GM12878 (cell line): Measurements from ENCODE around the gene ELAVL2. TPM values are rescaled to one million over a fixed set of nuclear protein-coding genes. Genes with fewer than 3 reads are reported as not detected.

Experiments
- ATAC-seq: fragments of 200-7000 bp; cut with Tn5 transposase; 3 replicates; pipeline ENCODE4 v1.9.1; 2020; ENCODE audit warnings: mild to moderate bottlenecking, moderate library complexity
- BruUV-seq: library from RNA; stranded (reverse); fragments of 400-500 nt; replicated peaks from 2 replicates; lab custom pipeline; 2021; lab: Mats Ljungman, UMichigan
- CTCF ChIA-PET: fragments of 300-600 bp; sonication (Branson Sonifier 250); formaldehyde crosslinking; extraction: SDS; loops from one replicate; lab custom pipeline; 2021; ENCODE audit warnings: inconsistent platforms; lab: Yijun Ruan, JAX
- POLR2A ChIA-PET: fragments of 350-600 bp; formaldehyde crosslinking; extraction: SDS; loops from one replicate; lab custom pipeline; 2021; ENCODE audit warnings: inconsistent platforms; lab: Charles Lee
- RAD21 ChIA-PET: fragments of 300-600 bp; sonication (Branson Sonifier 250); formaldehyde crosslinking; loops from one replicate; lab custom pipeline; 2023; ENCODE audit warnings: antibody characterized with exemption; ENCODE audit not compliant: unreplicated experiment; lab: Charles Lee
- SMC1A ChIA-PET: fragments of 300-600 bp; sonication (Branson Sonifier 250); formaldehyde crosslinking; loops from one replicate; lab custom pipeline; 2023; ENCODE audit not compliant: unreplicated experiment, uncharacterized antibody; lab: Charles Lee
- DNase-seq: peaks from one replicate; pipeline ENCODE4 v3.0.0-alpha.2; 2011; ENCODE audit warnings: low read depth, low spot score
- FAIRE-seq: peaks from 3 replicates; lab custom pipeline; 2011; peaks lifted over from hg19 to GRCh38; lab: Jason Lieb, UNC
- H2AFZ ChIP-seq: 2 replicates; pipeline ENCODE4 v1.6.0; 2011; ENCODE audit warnings: low read depth, low read length, control low read depth; ENCODE audit not compliant: control insufficient read depth
- H3K27ac ChIP-seq: 2 replicates; pipeline ENCODE4 v1.5.1; 2011; ENCODE audit warnings: control low read depth; ENCODE audit not compliant: control insufficient read depth, insufficient read depth
- H3K27me3 ChIP-seq, 2 experiments: replicated peaks in 1 of 2; 2 replicates each; pipeline versions ENCODE4 v1.6.0 to v1.6.1; 2011; ENCODE audit warnings: low read length in 1 of 2; ENCODE audit not compliant: control insufficient read depth in 2 of 2, insufficient read depth in 2 of 2
- H3K36me3 ChIP-seq, 2 experiments: 2 replicates each; pipeline ENCODE4 v1.5.1; 2011; ENCODE audit warnings: low read length in 1 of 2; ENCODE audit not compliant: control insufficient read depth in 2 of 2, insufficient read depth in 2 of 2
- H3K4me1 ChIP-seq: 2 replicates; pipeline ENCODE4 v1.6.1; 2011; ENCODE audit warnings: mild to moderate bottlenecking, low read length, moderate library complexity, mixed read lengths; ENCODE audit not compliant: control insufficient read depth, insufficient read depth
- H3K4me2 ChIP-seq: 2 replicates; pipeline ENCODE4 v1.6.0; 2011; ENCODE audit warnings: control low read depth; ENCODE audit not compliant: control insufficient read depth, insufficient read depth
- H3K4me3 ChIP-seq: fragments of 200-600 bp; sonication (generic); 2 replicates; pipeline ENCODE4 v1.5.1; 2016
- H3K79me2 ChIP-seq: 2 replicates; pipeline ENCODE4 v1.6.0; 2011; ENCODE audit warnings: low read length; ENCODE audit not compliant: control insufficient read depth, insufficient read depth
- H3K9ac ChIP-seq: 2 replicates; pipeline ENCODE4 v1.8.0; 2011; ENCODE audit warnings: low read length, control low read depth, mixed read lengths; ENCODE audit not compliant: control insufficient read depth, insufficient read depth
- H3K9me3 ChIP-seq: replicated peaks from 3 replicates; pipeline ENCODE4 v1.5.1; 2011; ENCODE audit warnings: mild to moderate bottlenecking, low read length; ENCODE audit not compliant: control insufficient read depth, insufficient read depth
- H4K20me1 ChIP-seq: 2 replicates; pipeline ENCODE4 v1.6.0; 2011; ENCODE audit not compliant: control insufficient read depth, insufficient read depth
- ATF2 ChIP-seq: IDR thresholded peaks from 2 replicates; pipeline ENCODE4 v1.6.1; 2012; ENCODE audit warnings: low read length, inconsistent platforms
- BHLHE40 ChIP-seq, 2 experiments: fragments of 450-650 bp in 1 of 2; IDR thresholded peaks; 2 replicates each; pipeline ENCODE4 v1.6.1; 2011 to 2017; ENCODE audit warnings: low read depth in 2 of 2, borderline replicate concordance in 1 of 2, improper control_type of control experiment in 1 of 2, low read length in 1 of 2, mild to moderate bottlenecking in 1 of 2
- CREM ChIP-seq: IDR thresholded peaks from 2 replicates; pipeline ENCODE4 v1.6.1; 2014; ENCODE audit warnings: antibody characterized with exemption, low read depth
- RBBP5 ChIP-seq: fragments of 200-600 bp; sonication (generic); conservative IDR thresholded peaks from 2 replicates; pipeline ENCODE4 v1.6.1; 2016
- SP1 ChIP-seq: IDR thresholded peaks from one replicate; pipeline ENCODE4 v1.6.1; 2011; ENCODE audit warnings: low read depth, low read length
- WGBS: methylation state at CpG from one replicate; pipeline ENCODE4 v1.1.6; 2016; ENCODE audit warnings: low lambda C conversion rate; ENCODE audit not compliant: insufficient replicate concordance, insufficient coverage; ENCODE audit errors: missing lambda C conversion rate; 5-methylcytosine and 5-hydroxymethylcytosine counted together
- in situ Hi-C: fragments of 300-500 bp; cut with MboI; formaldehyde crosslinking; loops from 9 replicates; pipeline ENCODE4 v1.14.3; 2018; ENCODE audit warnings: mixed read lengths
- intact Hi-C: fragments of 100-400 bp; cut with micrococcal nuclease; formaldehyde crosslinking; loops from one replicate; pipeline ENCODE4 v1.14.2; 2022; ENCODE audit not compliant: unreplicated experiment
- polyA plus RNA-seq, 11 experiments: library from polyadenylated mRNA; depleted of rRNA in 4 of 11; unstranded in 6 of 11; stranded (reverse) in 5 of 11; fragments of >200 nt; fragmentation: Nextera tagmentation in 4 of 11; fragmentation: Illumina TruSeq in 1 of 11; extraction: Ambion mirVana in 4 of 11; extraction: Trizol in 1 of 11; gene quantifications; 1 replicate in 1 of 11; 2 replicates in 10 of 11; pipeline versions ENCODE4 v1.2.1 to v1.2.3, GENCODE V29; 2011 to 2016; ENCODE audit warnings: inconsistent platforms in 2 of 11, missing spikeins in 2 of 11, low read depth in 1 of 11
- total RNA-seq, 4 experiments: library from RNA; depleted of rRNA in 3 of 4; stranded (reverse); fragments of >200 nt in 3 of 4; fragmentation: Illumina TruSeq in 1 of 4; extraction: Trizol in 1 of 4; gene quantifications; 2 replicates each; pipeline versions ENCODE4 v1.2.1 to v1.2.3, GENCODE V29; 2013 to 2021

Gene ELAVL2
- total and polyA plus RNA-seq, 10 of the 15 experiments (the other 5 are each of a cell fraction or from before 2014, with no cell fraction given): 0.24 to 2.6 (median 0.76) TPM

GRCh38 chr9:23796209-23796608, 29.8 kb downstream of the ELAVL2 start (continued):
- TF ChIP-seq ATF2 (no peak), RBBP5 (no peak), CREM (no peak), BHLHE40 (IDR thresholded peaks at IDR 0.05; ENCODE audit: borderline replicate concordance in 1 of 2, low read depth in 2 of 2, low read length in 1 of 2) (no peak)

GRCh38 chr9:23790351-23791260, 35.4 kb downstream of the ELAVL2 start:
- H3K4me1 ChIP-seq: no peaks in the 10 kb centered on the region
- H3K27me3 ChIP-seq: no peaks in the 10 kb centered on the region
- no peak overlapping the region for H3K27ac ChIP-seq
- no peaks in the 10 kb centered on the region for H3K9me3 ChIP-seq
- H3K9ac ChIP-seq: no peak overlapping the region
- no TSS peak for BruUV-seq
- H3K79me2 ChIP-seq: no peaks in the 10 kb centered on the region
- ChIA-PET RAD21 (interaction anchor here (0.8 to 1.7 kb wide), 5 partner anchors 11 to 61 kb away, joined by 3 to 6 read pairs (median 4); no protein-coding TSS in a partner anchor), SMC1A (interaction anchor here (0.7 to 2.0 kb wide), 8 partner anchors 13 to 170 kb away, joined by 3 to 7 read pairs (median 4); no protein-coding TSS in a partner anchor), CTCF (interaction anchor here (1.2 to 1.3 kb wide), 2 partner anchors 11 to 47 kb away, joined by 3 to 4 read pairs; no protein-coding TSS in a partner anchor), POLR2A (interaction anchor here (0.8 to 1.0 kb wide), 2 partner anchors 16 to 34 kb away, joined by 3 to 6 read pairs; no protein-coding TSS in a partner anchor)
- H2AFZ ChIP-seq: no peak overlapping the region
- H4K20me1 ChIP-seq: no peaks in the 10 kb centered on the region
- H3K4me3 ChIP-seq: no peak overlapping the region
- ATAC-seq: no peak; the same call in 2 of the 3 replicates
- no peaks in the 10 kb centered on the region for H3K36me3 ChIP-seq
- WGBS: 37% methylated on average over 9 of the region's 9 CpGs
- no peak for TF ChIP-seq SP1
- no peak for DNase-seq
- intact Hi-C loops (no loop called here), in situ Hi-C loops (no loop called here)
- no peak for FAIRE-seq
- H3K4me2 ChIP-seq: no peak overlapping the region
